WI38 (cell line): ENCODE data around the gene CEACAM6.

Experiments
- H3K4me3 ChIP-seq: 2 replicates; pipeline ENCODE4 v1.5.1; 2011; ENCODE audit warnings: low read depth, mild to moderate bottlenecking, control low read depth, low read length
- TF ChIP-seq, protein P1 (sequence below): IDR thresholded peaks from 2 replicates; pipeline ENCODE4 v1.5.1; 2012; ENCODE audit warnings: low read depth, mild to moderate bottlenecking, control low read depth, low read length

CEACAM6 gene

GRCh38 chr19:41810301-41810700 lies 55.0 kb downstream of the CEACAM6 start:
- H3K4me3 ChIP-seq = no peak overlapping the region
- TF ChIP-seq, protein P1, sequence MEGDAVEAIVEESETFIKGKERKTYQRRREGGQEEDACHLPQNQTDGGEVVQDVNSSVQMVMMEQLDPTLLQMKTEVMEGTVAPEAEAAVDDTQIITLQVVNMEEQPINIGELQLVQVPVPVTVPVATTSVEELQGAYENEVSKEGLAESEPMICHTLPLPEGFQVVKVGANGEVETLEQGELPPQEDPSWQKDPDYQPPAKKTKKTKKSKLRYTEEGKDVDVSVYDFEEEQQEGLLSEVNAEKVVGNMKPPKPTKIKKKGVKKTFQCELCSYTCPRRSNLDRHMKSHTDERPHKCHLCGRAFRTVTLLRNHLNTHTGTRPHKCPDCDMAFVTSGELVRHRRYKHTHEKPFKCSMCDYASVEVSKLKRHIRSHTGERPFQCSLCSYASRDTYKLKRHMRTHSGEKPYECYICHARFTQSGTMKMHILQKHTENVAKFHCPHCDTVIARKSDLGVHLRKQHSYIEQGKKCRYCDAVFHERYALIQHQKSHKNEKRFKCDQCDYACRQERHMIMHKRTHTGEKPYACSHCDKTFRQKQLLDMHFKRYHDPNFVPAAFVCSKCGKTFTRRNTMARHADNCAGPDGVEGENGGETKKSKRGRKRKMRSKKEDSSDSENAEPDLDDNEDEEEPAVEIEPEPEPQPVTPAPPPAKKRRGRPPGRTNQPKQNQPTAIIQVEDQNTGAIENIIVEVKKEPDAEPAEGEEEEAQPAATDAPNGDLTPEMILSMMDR = no peak

DNA sequence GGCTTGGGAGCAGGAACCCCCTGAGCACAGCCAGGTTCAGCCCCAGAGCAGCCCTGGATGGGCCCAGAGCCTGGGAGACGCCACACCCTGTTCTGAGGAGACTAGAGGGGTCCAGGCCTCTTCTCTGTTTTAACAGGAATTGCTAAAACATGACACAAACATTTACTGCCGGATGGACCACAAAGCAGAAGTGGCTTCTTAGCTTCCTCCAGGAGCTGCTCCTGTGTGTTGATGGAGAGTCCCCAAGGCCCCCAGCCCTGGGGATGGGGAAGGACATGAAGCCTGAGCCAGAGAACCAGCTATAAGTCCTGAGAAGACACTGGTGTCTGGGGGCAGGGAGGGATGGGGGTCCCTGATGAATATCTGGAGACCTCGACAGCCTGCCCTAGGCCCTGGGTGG lies 55.7 kb downstream of the CEACAM6 start:
- TF ChIP-seq, protein P1 = no peak
- no peak overlapping the region for H3K4me3 ChIP-seq

- TF ChIP-seq, protein P1 = no peak
Observed at GRCh38 chr19:41811981-41812380, 56.7 kb downstream of the CEACAM6 start.

GRCh38 chr19:41813911-41814310 lies 58.6 kb downstream of the CEACAM6 start:
- TF ChIP-seq, protein P1 = no peak

More at GRCh38 chr19:41811981-41812380, 56.7 kb downstream of the CEACAM6 start:
- H3K4me3 ChIP-seq = no peak overlapping the region

DNA sequence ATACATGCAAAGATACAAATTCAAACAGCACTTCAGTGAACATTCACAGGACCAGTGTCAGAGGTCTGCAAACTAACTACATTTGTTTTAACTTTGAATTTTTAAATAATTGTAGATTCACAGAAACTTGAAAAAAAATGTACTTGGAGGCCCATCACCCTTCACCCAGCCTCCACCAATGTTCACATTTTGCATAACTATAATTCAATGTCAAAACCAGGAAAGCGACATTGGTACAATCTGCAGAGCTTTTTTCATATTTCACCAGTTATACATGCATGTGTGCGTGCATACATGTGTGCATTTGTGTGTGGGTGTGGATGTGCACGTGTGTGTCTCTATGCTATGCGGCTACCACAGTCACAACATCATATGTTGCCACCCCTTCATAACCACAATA lies 60.0 kb downstream of the CEACAM6 start:
- H3K4me3 ChIP-seq = no peak overlapping the region
- TF ChIP-seq, protein P1 = no peak

More at GRCh38 chr19:41813911-41814310, 58.6 kb downstream of the CEACAM6 start:
- H3K4me3 ChIP-seq = no peak overlapping the region

DNA sequence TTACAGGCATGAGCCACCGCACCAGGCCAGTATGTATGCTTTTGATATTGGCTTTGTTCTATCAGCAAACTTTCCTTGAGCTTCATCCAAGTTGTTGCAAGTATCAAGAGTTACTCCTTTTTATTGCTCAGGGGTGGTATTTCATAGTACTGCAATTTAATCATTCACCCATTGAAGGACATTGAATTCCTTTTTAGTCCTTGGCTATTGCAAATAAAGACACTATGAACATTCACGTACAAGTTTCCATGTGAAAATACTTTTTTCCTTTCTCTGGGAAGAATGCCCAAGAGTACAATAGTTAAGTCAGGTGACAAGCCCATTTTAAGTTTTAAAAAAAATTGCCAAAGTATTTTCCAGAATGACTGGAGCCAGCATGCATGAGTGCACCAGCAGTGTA lies 61.4 kb downstream of the CEACAM6 start:
- H3K4me3 ChIP-seq = no peak overlapping the region
- TF ChIP-seq, protein P1 = no peak

DNA sequence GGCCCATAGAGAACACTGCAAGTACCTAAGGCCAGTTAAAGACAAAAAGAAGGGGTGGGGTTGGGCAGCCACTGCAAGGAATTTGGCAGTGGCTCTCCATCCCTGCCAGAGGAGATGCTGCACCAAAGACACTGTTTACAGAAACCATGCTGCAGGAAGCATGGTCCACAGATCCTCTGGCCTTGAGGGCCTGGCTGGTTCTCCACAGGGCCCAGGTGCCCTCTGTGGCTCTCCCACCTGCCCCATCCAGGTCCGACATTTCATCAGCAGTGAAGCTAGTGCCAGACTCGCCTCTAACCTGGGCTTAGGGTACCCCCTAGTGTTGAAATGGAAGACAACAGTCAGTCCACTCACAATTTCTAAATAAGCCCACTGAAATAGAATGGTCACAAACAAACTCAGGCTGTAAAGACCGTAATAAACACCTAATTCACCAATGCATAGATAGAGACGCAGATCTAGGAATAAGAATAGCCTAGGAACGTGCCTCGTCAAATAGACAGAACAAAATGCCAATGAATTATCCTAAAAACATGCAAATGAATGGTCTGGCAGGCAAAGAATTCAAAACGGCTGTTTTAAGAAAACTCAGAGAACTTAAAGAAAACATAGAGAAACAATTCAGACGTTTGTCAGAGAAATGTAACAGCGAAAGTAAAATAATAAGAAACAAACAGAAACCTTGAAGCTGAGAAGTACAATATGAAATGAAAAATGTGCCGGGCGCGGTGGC lies 65.8 kb downstream of the CEACAM6 start:
- no peak overlapping the region for H3K4me3 ChIP-seq
- TF ChIP-seq, protein P1 = peak; percentile 46
